ENCODE measurements around the gene PPP2R2D.

PPP2R2D gene

GRCh38 chr10:132004052-132004451 is 103.2 kb downstream of the PPP2R2D start:
- no peak overlapping the region for H3K4me3 ChIP-seq (ENCODE audit: low read depth, low read length)
- H3K27me3 ChIP-seq (replicated peaks) = no peaks in the 10 kb centered on the region
- no peaks in the 10 kb centered on the region for H3K36me3 ChIP-seq (replicated peaks)
- in situ Hi-C loops (cut with HindIII; ENCODE audit: low pct_ligation_motif_present, low sequenced_read_pairs) = no loop called here
- no peak for DNase-seq
- no peak overlapping the region for H3K27ac ChIP-seq
- no peak for TF ChIP-seq CTCF (IDR thresholded peaks at IDR 0.05; ENCODE audit: low read depth, low read length, missing control alignments)

DNA sequence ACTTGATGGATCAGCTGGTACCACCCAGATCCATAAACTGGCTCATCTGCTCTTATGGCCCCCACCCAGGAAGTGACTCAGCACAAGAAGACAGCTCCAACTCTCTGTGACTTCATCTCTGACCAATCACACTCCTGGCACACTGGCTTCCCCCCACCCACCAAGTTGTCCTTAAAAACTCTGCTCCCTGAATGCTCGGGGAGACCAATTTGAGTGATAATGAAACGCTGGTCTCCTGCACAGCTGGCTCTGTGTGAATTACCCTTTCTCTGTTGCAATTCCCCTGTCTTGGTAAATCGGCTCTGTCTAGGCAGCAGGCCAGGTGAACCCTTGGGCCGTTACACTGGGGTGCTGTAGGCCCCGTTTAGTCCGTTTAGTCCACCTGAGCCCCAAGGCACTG is 104.3 kb downstream of the PPP2R2D start:
- no peak for DNase-seq
- Histone ChIP-seq H3K27ac (no peak overlapping the region), H3K27me3 (replicated peaks) (peaks cover 2% of the 10 kb centered on the region), H3K4me3 (ENCODE audit: low read depth, low read length) (no peak overlapping the region), H3K36me3 (replicated peaks) (no peaks in the 10 kb centered on the region)
- no peak for TF ChIP-seq CTCF (IDR thresholded peaks at IDR 0.05; ENCODE audit: low read depth, low read length, missing control alignments)
- in situ Hi-C loops (cut with HindIII; ENCODE audit: low pct_ligation_motif_present, low sequenced_read_pairs) = no loop called here

DNA sequence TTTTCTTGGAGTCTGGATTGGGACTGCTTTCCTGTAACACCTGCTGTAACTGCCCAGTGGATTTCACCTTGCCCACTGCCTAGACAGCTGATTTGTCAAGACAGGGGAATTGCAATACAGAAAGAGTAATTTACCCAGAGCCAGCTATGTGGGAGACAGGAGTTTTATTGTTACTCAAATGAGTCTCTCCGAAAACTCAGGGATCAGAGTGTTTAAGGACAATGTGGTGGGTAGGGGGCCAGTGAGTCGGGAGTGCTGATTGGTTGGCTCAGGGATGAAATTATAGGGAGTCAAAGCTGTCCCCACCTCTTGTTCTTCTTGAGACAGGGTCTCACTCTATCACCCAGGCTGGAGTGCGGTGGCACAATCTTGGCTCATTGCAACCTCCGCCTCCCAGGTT is 106.2 kb downstream of the PPP2R2D start:
- in situ Hi-C loops (cut with HindIII; ENCODE audit: low pct_ligation_motif_present, low sequenced_read_pairs) = no loop called here
- no peak for DNase-seq
- H3K36me3 ChIP-seq (replicated peaks) = no peaks in the 10 kb centered on the region
- no peak overlapping the region for H3K4me3 ChIP-seq (ENCODE audit: low read depth, low read length)
- no peak for TF ChIP-seq CTCF (IDR thresholded peaks at IDR 0.05; ENCODE audit: low read depth, low read length, missing control alignments)
- peaks cover 2% of the 10 kb centered on the region for H3K27me3 ChIP-seq (replicated peaks)
- H3K27ac ChIP-seq = no peak overlapping the region

- Histone ChIP-seq H3K36me3 (replicated peaks) (no peaks in the 10 kb centered on the region), H3K27me3 (replicated peaks) (peaks cover 2% of the 10 kb centered on the region), H3K27ac (no peak overlapping the region), H3K4me3 (ENCODE audit: low read depth, low read length) (no peak overlapping the region)
- no peak for DNase-seq
- no peak for TF ChIP-seq CTCF (IDR thresholded peaks at IDR 0.05; ENCODE audit: low read depth, low read length, missing control alignments)
- in situ Hi-C loops (cut with HindIII; ENCODE audit: low pct_ligation_motif_present, low sequenced_read_pairs) = no loop called here
Observed at GRCh38 chr10:132007681-132008080, 106.9 kb downstream of the PPP2R2D start.

Data from brain microvascular endothelial cell (primary cell).